ENCODE data around the gene DEUP1. TPM values are rescaled to one million over a fixed set of nuclear protein-coding genes. Genes with fewer than 3 reads are reported as not detected.

Gene DEUP1
- total RNA-seq, 1 donor from 2014 or later = not detected

DNA sequence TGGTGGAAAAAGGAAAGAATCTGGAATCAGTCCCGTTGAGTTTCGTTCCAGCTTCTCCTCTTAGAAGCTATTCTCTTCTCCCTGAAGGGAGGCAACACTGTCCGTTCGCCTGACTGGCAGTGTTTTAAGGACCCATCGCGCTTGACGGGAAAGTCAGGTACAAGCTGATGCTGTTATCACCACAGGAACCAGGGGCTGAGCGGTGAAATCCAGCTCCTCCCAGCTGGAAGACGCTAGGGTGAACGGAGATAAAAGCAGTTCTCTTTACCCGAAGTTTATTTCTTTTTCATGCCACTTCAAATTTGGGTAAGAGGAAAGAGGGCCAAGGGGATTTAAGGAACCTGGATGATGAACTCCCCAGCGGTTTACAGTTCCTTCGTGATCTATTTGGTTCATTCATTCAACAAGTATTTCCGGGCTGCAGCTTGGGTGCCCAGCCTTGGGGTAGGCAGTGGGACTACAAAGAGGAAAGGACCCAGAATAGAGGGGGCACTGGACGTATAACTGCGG, 551 bp upstream of the DEUP1 start:
- DNase-seq (ENCODE audit: low read depth) = peak; percentile 8
- TF ChIP-seq CTCF (IDR thresholded peaks at IDR 0.05; ENCODE audit: insufficient read depth, low read length, severe bottlenecking) = no peak
- Histone ChIP-seq H3K4me3 (ENCODE audit: low read depth, low read length) (peak overlapping the region; percentile 31), H3K27me3 (ENCODE audit: control insufficient read depth, insufficient read depth, low read length) (peaks cover 8% of the 10 kb centered on the region), H3K36me3 (ENCODE audit: control insufficient read depth, insufficient read depth, low read length) (no peaks in the 10 kb centered on the region)
- no peak for FAIRE-seq

GRCh38 chr11:93340223-93340622, 9.7 kb downstream of the DEUP1 start:
- Histone ChIP-seq H3K4me3 (ENCODE audit: low read depth, low read length) (no peak overlapping the region), H3K36me3 (ENCODE audit: control insufficient read depth, insufficient read depth, low read length) (no peaks in the 10 kb centered on the region), H3K27me3 (ENCODE audit: control insufficient read depth, insufficient read depth, low read length) (no peaks in the 10 kb centered on the region)
- TF ChIP-seq CTCF (IDR thresholded peaks at IDR 0.05; ENCODE audit: insufficient read depth, low read length, severe bottlenecking) = no peak
- FAIRE-seq (no peak), DNase-seq (ENCODE audit: low read depth) (no peak)

DNA sequence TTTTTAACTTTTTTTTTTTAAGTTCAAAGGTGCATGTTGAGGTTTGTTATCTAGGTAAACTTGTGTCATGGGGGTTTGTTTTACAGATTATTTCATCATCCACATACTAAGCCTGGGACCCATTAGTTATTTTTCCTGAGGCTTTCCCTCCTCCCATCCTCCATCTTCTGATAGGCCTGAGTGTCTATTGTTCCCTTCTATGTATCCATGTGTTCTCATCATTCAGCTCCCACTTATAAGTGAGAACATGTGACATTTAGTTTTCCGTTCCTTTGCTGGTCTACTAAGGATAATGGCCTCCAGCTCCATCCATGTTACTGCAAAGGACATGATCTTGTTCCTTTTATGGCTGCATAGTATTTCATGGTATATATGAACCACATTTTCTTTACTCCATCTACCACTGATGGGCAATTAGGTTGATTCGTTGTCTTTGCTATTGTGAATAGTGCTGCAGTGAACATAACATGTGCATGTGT, 14.4 kb downstream of the DEUP1 start:
- no peak for FAIRE-seq

GRCh38 chr11:93348930-93349329, 18.4 kb downstream of the DEUP1 start:
- Histone ChIP-seq H3K36me3 (ENCODE audit: control insufficient read depth, insufficient read depth, low read length) (no peaks in the 10 kb centered on the region), H3K27me3 (ENCODE audit: control insufficient read depth, insufficient read depth, low read length) (no peaks in the 10 kb centered on the region), H3K4me3 (ENCODE audit: low read depth, low read length) (no peak overlapping the region)
- no peak for TF ChIP-seq CTCF (IDR thresholded peaks at IDR 0.05; ENCODE audit: insufficient read depth, low read length, severe bottlenecking)
- DNase-seq (ENCODE audit: low read depth) = no peak
- FAIRE-seq = no peak

More for the DNA sequence above, 14.4 kb downstream of the DEUP1 start:
- TF ChIP-seq CTCF (IDR thresholded peaks at IDR 0.05; ENCODE audit: insufficient read depth, low read length, severe bottlenecking) = no peak
- H3K4me3 ChIP-seq (ENCODE audit: low read depth, low read length) = no peak overlapping the region
- H3K27me3 ChIP-seq (ENCODE audit: control insufficient read depth, insufficient read depth, low read length) = no peaks in the 10 kb centered on the region
- H3K36me3 ChIP-seq (ENCODE audit: control insufficient read depth, insufficient read depth, low read length) = no peaks in the 10 kb centered on the region
- no peak for DNase-seq (ENCODE audit: low read depth)

GRCh38 chr11:93350835-93351234, 20.3 kb downstream of the DEUP1 start:
- FAIRE-seq (no peak), DNase-seq (ENCODE audit: low read depth) (no peak)
- Histone ChIP-seq H3K27me3 (ENCODE audit: control insufficient read depth, insufficient read depth, low read length) (no peaks in the 10 kb centered on the region), H3K4me3 (ENCODE audit: low read depth, low read length) (no peak overlapping the region), H3K36me3 (ENCODE audit: control insufficient read depth, insufficient read depth, low read length) (no peaks in the 10 kb centered on the region)
- no peak for TF ChIP-seq CTCF (IDR thresholded peaks at IDR 0.05; ENCODE audit: insufficient read depth, low read length, severe bottlenecking)

- FAIRE-seq = no peak
- no peak for DNase-seq (ENCODE audit: low read depth)
- no peak for TF ChIP-seq CTCF (IDR thresholded peaks at IDR 0.05; ENCODE audit: insufficient read depth, low read length, severe bottlenecking)
- H3K4me3 ChIP-seq (ENCODE audit: low read depth, low read length) = no peak overlapping the region
- H3K27me3 ChIP-seq (ENCODE audit: control insufficient read depth, insufficient read depth, low read length) = no peaks in the 10 kb centered on the region
- H3K36me3 ChIP-seq (ENCODE audit: control insufficient read depth, insufficient read depth, low read length) = no peaks in the 10 kb centered on the region
Measured at GRCh38 chr11:93359396-93359795, 28.9 kb downstream of the DEUP1 start.
